GM12878 (cell line): ENCODE measurements around the gene CUTC. TPM values are rescaled to one million over a fixed set of nuclear protein-coding genes. Genes with fewer than 3 reads are reported as not detected.

Experiments used
- CEBPZ ChIP-seq: fragments of 150-350 bp; IDR thresholded peaks from 2 replicates; pipeline ENCODE4 v1.6.1; 2016; ENCODE audit warnings: low read depth, low read length
- CHD2 ChIP-seq: IDR thresholded peaks from 2 replicates; pipeline ENCODE4 v1.6.1; 2011; ENCODE audit warnings: low read depth, low read length, improper control_type of control experiment, borderline replicate concordance
- CHD4 ChIP-seq: fragments of 200-600 bp; sonication (generic); IDR thresholded peaks from 2 replicates; pipeline ENCODE4 v1.6.1; 2016; ENCODE audit warnings: mild to moderate bottlenecking
- EED ChIP-seq: sonication (generic); IDR thresholded peaks from 2 replicates; pipeline ENCODE4 v1.6.1; 2016; ENCODE audit warnings: antibody characterized with exemption, low read depth
- HDAC6 ChIP-seq: fragments of 200-600 bp; sonication (generic); IDR thresholded peaks from one replicate; pipeline ENCODE4 v1.8.0; 2017; ENCODE audit warnings: antibody characterized with exemption; ENCODE audit not compliant: unreplicated experiment
- NR2C1 ChIP-seq: fragments of 450-650 bp; IDR thresholded peaks from 2 replicates; pipeline ENCODE4 v1.6.1; 2017; ENCODE audit warnings: antibody characterized with exemption, mild to moderate bottlenecking, moderate library complexity
- PAX5 ChIP-seq: IDR thresholded peaks from 2 replicates; pipeline ENCODE4 v1.6.1; 2011; ENCODE audit warnings: low read depth, low read length, borderline replicate concordance
- SP1 ChIP-seq: IDR thresholded peaks from one replicate; pipeline ENCODE4 v1.6.1; 2011; ENCODE audit warnings: low read depth, low read length
- YY1 ChIP-seq: IDR thresholded peaks from 2 replicates; pipeline ENCODE4 v1.6.1; 2011; ENCODE audit warnings: low read depth, mild to moderate bottlenecking, low read length
- ZNF687 ChIP-seq: fragments of 450-650 bp; IDR thresholded peaks from 2 replicates; pipeline ENCODE4 v1.6.1; 2017; ENCODE audit warnings: mild to moderate bottlenecking, moderate library complexity
- polyA plus RNA-seq, 11 experiments: library from polyadenylated mRNA; depleted of rRNA in 4 of 11; unstranded in 6 of 11; stranded (reverse) in 5 of 11; fragments of >200 nt; fragmentation: Nextera tagmentation in 4 of 11; fragmentation: Illumina TruSeq in 1 of 11; extraction: Ambion mirVana in 4 of 11; extraction: Trizol in 1 of 11; gene quantifications; 1 replicate in 1 of 11; 2 replicates in 10 of 11; pipeline versions ENCODE4 v1.2.1 to v1.2.3, GENCODE V29; 2011 to 2016; ENCODE audit warnings: inconsistent platforms in 2 of 11, missing spikeins in 2 of 11, low read depth in 1 of 11
- total RNA-seq, 4 experiments: library from RNA; depleted of rRNA in 3 of 4; stranded (reverse); fragments of >200 nt in 3 of 4; fragmentation: Illumina TruSeq in 1 of 4; extraction: Trizol in 1 of 4; gene quantifications; 2 replicates each; pipeline versions ENCODE4 v1.2.1 to v1.2.3, GENCODE V29; 2013 to 2021
- TF ChIP-seq, protein P1 (sequence below): fragments of 450-650 bp; IDR thresholded peaks from 2 replicates; pipeline ENCODE4 v1.6.1; 2016; ENCODE audit warnings: mild to moderate bottlenecking, moderate library complexity, borderline replicate concordance

CUTC gene
- total and polyA plus RNA-seq, 10 of the 15 experiments (the other 5 are each of a cell fraction or from before 2014, with no cell fraction given) = 23.8 to 71.7 (median 40.8) TPM

DNA sequence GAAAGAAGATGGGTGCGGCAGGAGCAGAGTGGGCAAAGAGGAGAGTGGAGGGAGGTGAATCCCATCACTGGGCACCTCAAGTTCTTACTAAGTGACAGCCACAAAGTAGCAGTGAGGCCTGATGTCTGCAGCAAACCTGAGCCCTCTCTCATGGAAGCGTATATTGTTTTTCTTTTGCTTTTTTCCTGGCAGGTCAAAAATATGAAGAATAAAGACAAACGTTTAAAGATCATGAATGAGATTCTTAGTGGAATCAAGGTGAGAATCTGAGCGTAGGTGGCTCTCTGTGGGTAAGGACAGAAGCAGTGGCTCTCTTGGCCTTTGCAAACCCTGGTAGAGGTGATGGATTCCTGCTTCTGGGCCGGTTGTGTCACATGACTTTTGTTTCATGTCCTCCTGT is 73.2 kb downstream of the CUTC start (continued):
- TF ChIP-seq, protein P1, sequence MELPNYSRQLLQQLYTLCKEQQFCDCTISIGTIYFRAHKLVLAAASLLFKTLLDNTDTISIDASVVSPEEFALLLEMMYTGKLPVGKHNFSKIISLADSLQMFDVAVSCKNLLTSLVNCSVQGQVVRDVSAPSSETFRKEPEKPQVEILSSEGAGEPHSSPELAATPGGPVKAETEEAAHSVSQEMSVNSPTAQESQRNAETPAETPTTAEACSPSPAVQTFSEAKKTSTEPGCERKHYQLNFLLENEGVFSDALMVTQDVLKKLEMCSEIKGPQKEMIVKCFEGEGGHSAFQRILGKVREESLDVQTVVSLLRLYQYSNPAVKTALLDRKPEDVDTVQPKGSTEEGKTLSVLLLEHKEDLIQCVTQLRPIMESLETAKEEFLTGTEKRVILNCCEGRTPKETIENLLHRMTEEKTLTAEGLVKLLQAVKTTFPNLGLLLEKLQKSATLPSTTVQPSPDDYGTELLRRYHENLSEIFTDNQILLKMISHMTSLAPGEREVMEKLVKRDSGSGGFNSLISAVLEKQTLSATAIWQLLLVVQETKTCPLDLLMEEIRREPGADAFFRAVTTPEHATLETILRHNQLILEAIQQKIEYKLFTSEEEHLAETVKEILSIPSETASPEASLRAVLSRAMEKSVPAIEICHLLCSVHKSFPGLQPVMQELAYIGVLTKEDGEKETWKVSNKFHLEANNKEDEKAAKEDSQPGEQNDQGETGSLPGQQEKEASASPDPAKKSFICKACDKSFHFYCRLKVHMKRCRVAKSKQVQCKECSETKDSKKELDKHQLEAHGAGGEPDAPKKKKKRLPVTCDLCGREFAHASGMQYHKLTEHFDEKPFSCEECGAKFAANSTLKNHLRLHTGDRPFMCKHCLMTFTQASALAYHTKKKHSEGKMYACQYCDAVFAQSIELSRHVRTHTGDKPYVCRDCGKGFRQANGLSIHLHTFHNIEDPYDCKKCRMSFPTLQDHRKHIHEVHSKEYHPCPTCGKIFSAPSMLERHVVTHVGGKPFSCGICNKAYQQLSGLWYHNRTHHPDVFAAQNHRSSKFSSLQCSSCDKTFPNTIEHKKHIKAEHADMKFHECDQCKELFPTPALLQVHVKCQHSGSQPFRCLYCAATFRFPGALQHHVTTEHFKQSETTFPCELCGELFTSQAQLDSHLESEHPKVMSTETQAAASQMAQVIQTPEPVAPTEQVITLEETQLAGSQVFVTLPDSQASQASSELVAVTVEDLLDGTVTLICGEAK = no peak
- TF ChIP-seq NR2C1 (no peak), HDAC6 (no peak), PAX5 (no peak), SP1 (no peak), EED (no peak), CHD4 (no peak), CHD2 (no peak), YY1 (no peak), ZNF687 (no peak), CEBPZ (no peak)
- TF ChIP-seq, all 136 proteins: peak for 0
